SK-N-SH (cell line): Measurements from ENCODE around the gene OSBPL10. TPM values are rescaled to one million over a fixed set of nuclear protein-coding genes. Genes with fewer than 3 reads are reported as not detected.

Experiments used
- CTCF ChIA-PET: fragments of 300-600, 350-600 bp; formaldehyde crosslinking; extraction: SDS; loops from one replicate; lab custom pipeline; 2021; lab: Yijun Ruan, JAX
- POLR2A ChIA-PET: fragments of 350-600 bp; sonication (Branson Sonifier 250); formaldehyde crosslinking; extraction: SDS; loops from one replicate; lab custom pipeline; 2020; ENCODE audit warnings: antibody characterized with exemption, inconsistent platforms; lab: Yijun Ruan, JAX
- DNase-seq: peaks from one replicate; pipeline ENCODE4 v3.0.0; 2012
- H2AFZ ChIP-seq: fragments of 200-600 bp; sonication (generic); 2 replicates; pipeline ENCODE4 v1.8.1; 2016; ENCODE audit warnings: antibody characterized with exemption, mild to moderate bottlenecking, low read depth
- H3F3A ChIP-seq: fragments of 200-600 bp; sonication (generic); replicated peaks from 2 replicates; pipeline ENCODE3; 2016; ENCODE audit warnings: antibody characterized with exemption, mild to moderate bottlenecking; ENCODE audit not compliant: insufficient read depth
- H3K27ac ChIP-seq, 2 experiments: fragments of 200-500 bp in 1 of 2; fragments of 200-600 bp in 1 of 2; sonication (Bioruptor generic) in 1 of 2; sonication (generic), shearing (Covaris generic) in 1 of 2; 2 replicates each; pipeline versions ENCODE4 v1.5.1 to v1.6.1; 2014 to 2016; ENCODE audit warnings: low read depth in 2 of 2, inconsistent platforms in 1 of 2, low read length in 1 of 2, mild to moderate bottlenecking in 1 of 2, mixed read lengths in 1 of 2
- H3K27me3 ChIP-seq: fragments of 200-600 bp; sonication (generic), shearing (Covaris generic); 2 replicates; pipeline ENCODE4 v1.6.1; 2016; ENCODE audit warnings: mixed run types; ENCODE audit not compliant: insufficient read depth
- H3K36me3 ChIP-seq, 2 experiments: fragments of 200-500 bp in 1 of 2; fragments of 200-600 bp in 1 of 2; sonication (Bioruptor generic) in 1 of 2; sonication (generic) in 1 of 2; replicated peaks in 1 of 2; 2 replicates each; pipeline versions ENCODE3 to v1.5.1; 2014 to 2016; ENCODE audit warnings: low read length in 1 of 2, mild to moderate bottlenecking in 1 of 2; ENCODE audit not compliant: insufficient read depth in 2 of 2, control insufficient read depth in 1 of 2
- H3K4me1 ChIP-seq, 2 experiments: fragments of 200-500 bp in 1 of 2; fragments of 200-600 bp in 1 of 2; sonication (Bioruptor generic) in 1 of 2; sonication (generic), shearing (Covaris generic) in 1 of 2; 2 replicates each; pipeline versions ENCODE4 v1.5.1 to v1.6.1; 2014 to 2016; ENCODE audit warnings: low read depth in 1 of 2, low read length in 1 of 2, mixed run types in 1 of 2; ENCODE audit not compliant: insufficient read depth in 2 of 2, control insufficient read depth in 1 of 2
- H3K4me2 ChIP-seq: fragments of 200-600 bp; sonication (generic), shearing (Covaris generic); 2 replicates; pipeline ENCODE4 v1.6.1; 2017; ENCODE audit warnings: mixed run types
- H3K4me3 ChIP-seq, 2 experiments: fragments of 200-500 bp in 1 of 2; fragments of 200-600 bp in 1 of 2; sonication (Bioruptor generic) in 1 of 2; sonication (generic), shearing (Covaris generic) in 1 of 2; 2 replicates each; pipeline versions ENCODE4 v1.5.1 to v1.8.1; 2014 to 2016; ENCODE audit warnings: low read depth in 2 of 2, inconsistent platforms in 1 of 2, low read length in 1 of 2, mild to moderate bottlenecking in 1 of 2, mixed read lengths in 1 of 2, moderate library complexity in 1 of 2
- H3K79me2 ChIP-seq: fragments of 200-600 bp; sonication (generic); 2 replicates; pipeline ENCODE4 v1.8.1; 2017; ENCODE audit warnings: mild to moderate bottlenecking; ENCODE audit not compliant: insufficient read depth
- H3K9ac ChIP-seq: fragments of 200-600 bp; sonication (generic); 2 replicates; pipeline ENCODE4 v1.6.1; 2017; ENCODE audit warnings: mixed run types
- H3K9me2 ChIP-seq: fragments of 200-600 bp; sonication (generic); 2 replicates; pipeline ENCODE4 v1.6.1; 2017; ENCODE audit warnings: mixed run types
- H3K9me3 ChIP-seq: fragments of 200-600 bp; sonication (generic); 2 replicates; pipeline ENCODE4 v1.6.1; 2017; ENCODE audit warnings: mixed run types, mild to moderate bottlenecking, moderate library complexity
- H4K20me1 ChIP-seq: fragments of 200-600 bp; sonication (generic); 2 replicates; pipeline ENCODE4 v1.6.1; 2017; ENCODE audit warnings: mild to moderate bottlenecking, mixed run types; ENCODE audit not compliant: insufficient read depth
- FOXM1 ChIP-seq: IDR thresholded peaks from 2 replicates; pipeline ENCODE4 v1.4.0; 2012; ENCODE audit warnings: low read depth, mild to moderate bottlenecking
- GATA2 ChIP-seq: sonication (generic); formaldehyde crosslinking; IDR thresholded peaks from 2 replicates; pipeline ENCODE4 v1.5.0; 2020; ENCODE audit warnings: mild to moderate bottlenecking, missing genetic modification reagents
- IRF3 ChIP-seq: fragments of 150-350 bp; IDR thresholded peaks from 2 replicates; pipeline ENCODE4 v1.6.1; 2016; ENCODE audit warnings: mild to moderate bottlenecking, low read depth, low read length
- JUND ChIP-seq: IDR thresholded peaks from 2 replicates; pipeline ENCODE4 v1.4.0; 2012
- MXI1 ChIP-seq: IDR thresholded peaks from 2 replicates; pipeline ENCODE4 v1.6.1; 2012; ENCODE audit warnings: mild to moderate bottlenecking, low read depth, low read length, improper control_type of control experiment
- NFIC ChIP-seq: IDR thresholded peaks from 2 replicates; pipeline ENCODE4 v1.4.0; 2012; ENCODE audit warnings: borderline replicate concordance
- RFX5 ChIP-seq: IDR thresholded peaks from 2 replicates; pipeline ENCODE4 v1.6.1; 2012; ENCODE audit warnings: mild to moderate bottlenecking, improper control_type of control experiment, low read length
- SIN3A ChIP-seq: IDR thresholded peaks from 2 replicates; pipeline ENCODE4 v1.6.1; 2012; ENCODE audit warnings: low read depth, mild to moderate bottlenecking, low read length, moderate library complexity, borderline replicate concordance
- SMC3 ChIP-seq: IDR thresholded peaks from 2 replicates; pipeline ENCODE4 v1.6.1; 2012; ENCODE audit warnings: low read depth, low read length, improper control_type of control experiment
- TEAD4 ChIP-seq: IDR thresholded peaks from 2 replicates; pipeline ENCODE4 v1.4.0; 2012; ENCODE audit warnings: mild to moderate bottlenecking, borderline replicate concordance; ENCODE audit not compliant: insufficient read depth
- USF2 ChIP-seq: fragments of 150-350 bp; IDR thresholded peaks from 2 replicates; pipeline ENCODE4 v1.6.1; 2017; ENCODE audit warnings: antibody characterized with exemption, low read length, low read depth, borderline replicate concordance
- ZBTB33 ChIP-seq: IDR thresholded peaks from 2 replicates; pipeline ENCODE4 v1.4.0; 2012; ENCODE audit warnings: low read depth, borderline replicate concordance
- WGBS: methylation state at CpG from one replicate; pipeline ENCODE4 v1.1.6; 2017; ENCODE audit warnings: low lambda C conversion rate; 5-methylcytosine and 5-hydroxymethylcytosine counted together
- polyA plus RNA-seq, 3 experiments: library from polyadenylated mRNA; depleted of rRNA; stranded (reverse); fragments of >200 nt; gene quantifications; 2 replicates each; pipeline ENCODE4 v1.2.3, GENCODE V29; 2012
- TF ChIP-seq, protein P1 (sequence below): IDR thresholded peaks from 2 replicates; pipeline ENCODE4; 2012

Gene OSBPL10
- polyA plus RNA-seq, 1 of the 3 experiments (the other 2 are of a cell fraction) = 0.12 TPM

- POLR2A ChIA-PET = no interaction called here
These were observed 147.5 kb downstream of the OSBPL10 start for GRCh38 chr3:31833391-31834190.

More at GRCh38 chr3:31833391-31834190, 147.5 kb downstream of the OSBPL10 start:
- no peaks in the 10 kb centered on the region for H3K9me3 ChIP-seq
- no peaks in the 10 kb centered on the region for H3F3A ChIP-seq
- peaks cover 0 to 3% of the 10 kb centered on the region in 2 experiments; a peak in 2 of 4 replicates for H3K4me1 ChIP-seq
- H3K4me3 ChIP-seq = no peak overlapping the region
- no peak overlapping the region for H3K9ac ChIP-seq
- H2AFZ ChIP-seq = no peak overlapping the region
- no peaks in the 10 kb centered on the region for H3K79me2 ChIP-seq
- no peaks in the 10 kb centered on the region for H3K27me3 ChIP-seq
- CTCF ChIA-PET = interaction anchor here (0.6 to 1.2 kb wide), 2 partner anchors 8 to 48 kb away, joined by 3 to 4 read pairs; no protein-coding TSS in a partner anchor
- WGBS = 51% methylated on average over 6 of the region's 6 CpGs
- DNase-seq = no peak
- no peak overlapping the region for H3K27ac ChIP-seq
- no peaks in the 10 kb centered on the region for H3K36me3 ChIP-seq
- no peak for TF ChIP-seq USF2
- no peak for TF ChIP-seq MXI1
- no peak for TF ChIP-seq JUND
- TF ChIP-seq SIN3A = no peak
- TF ChIP-seq ZBTB33 = no peak
- no peak for TF ChIP-seq SMC3
- TF ChIP-seq TEAD4 = no peak
- no peak for TF ChIP-seq IRF3
- TF ChIP-seq RFX5 = no peak
- TF ChIP-seq FOXM1 = no peak
- TF ChIP-seq, protein P1, sequence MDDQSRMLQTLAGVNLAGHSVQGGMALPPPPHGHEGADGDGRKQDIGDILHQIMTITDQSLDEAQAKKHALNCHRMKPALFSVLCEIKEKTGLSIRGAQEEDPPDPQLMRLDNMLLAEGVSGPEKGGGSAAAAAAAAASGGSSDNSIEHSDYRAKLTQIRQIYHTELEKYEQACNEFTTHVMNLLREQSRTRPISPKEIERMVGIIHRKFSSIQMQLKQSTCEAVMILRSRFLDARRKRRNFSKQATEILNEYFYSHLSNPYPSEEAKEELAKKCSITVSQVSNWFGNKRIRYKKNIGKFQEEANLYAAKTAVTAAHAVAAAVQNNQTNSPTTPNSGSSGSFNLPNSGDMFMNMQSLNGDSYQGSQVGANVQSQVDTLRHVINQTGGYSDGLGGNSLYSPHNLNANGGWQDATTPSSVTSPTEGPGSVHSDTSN = no peak
- TF ChIP-seq GATA2 (CRISPR knock-in tag) = no peak
- no peak for TF ChIP-seq NFIC
- H3K9me2 ChIP-seq = no peaks in the 10 kb centered on the region
- no peaks in the 10 kb centered on the region for H4K20me1 ChIP-seq
- no peak overlapping the region for H3K4me2 ChIP-seq
